RKO (cell line): ENCODE measurements around the gene CAPN12.

Experiments used
- DNase-seq: peaks from one replicate; pipeline ENCODE4 v3.0.0-alpha.2; 2016; ENCODE audit warnings: low spot score

Gene CAPN12

DNA sequence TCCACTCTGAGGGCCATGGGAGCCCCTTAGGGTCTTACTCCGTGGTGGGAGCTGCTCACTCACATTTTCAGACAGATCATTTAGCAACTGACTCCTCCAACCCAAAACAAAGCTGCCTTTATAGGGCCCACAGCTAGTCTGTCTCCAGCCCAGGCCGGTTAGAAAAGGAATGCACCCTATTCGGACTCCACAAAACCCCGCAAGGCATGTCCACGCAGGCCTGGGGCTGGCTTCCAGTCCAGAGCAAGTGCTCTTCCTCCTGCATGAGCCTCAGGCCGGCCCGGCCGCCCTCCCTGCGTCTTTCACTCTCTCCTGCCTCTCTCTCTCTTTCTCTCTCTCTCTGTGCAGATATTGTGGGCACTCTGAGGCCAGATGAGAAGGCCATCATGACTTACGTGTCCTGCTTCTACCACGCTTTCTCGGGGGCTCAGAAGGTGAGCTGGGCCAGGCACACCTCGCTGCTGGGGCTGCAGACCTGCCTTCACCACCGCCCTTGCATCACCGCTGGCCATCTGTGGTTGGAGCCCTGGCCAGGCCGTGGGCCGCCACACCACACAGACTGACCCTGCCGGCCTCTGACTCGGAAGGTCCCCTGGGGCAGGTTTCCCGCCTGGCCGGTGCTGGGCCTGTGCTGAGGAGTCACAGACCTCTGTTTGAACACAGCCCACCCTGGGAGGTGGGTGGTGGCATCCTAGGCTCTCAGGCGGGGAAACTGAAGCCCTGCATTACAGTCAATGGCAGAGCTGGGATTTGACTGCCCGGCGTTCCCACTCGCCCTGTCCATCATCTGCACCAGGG lies 33.1 kb downstream of the CAPN12 start:
- DNase-seq, result no peak

DNA sequence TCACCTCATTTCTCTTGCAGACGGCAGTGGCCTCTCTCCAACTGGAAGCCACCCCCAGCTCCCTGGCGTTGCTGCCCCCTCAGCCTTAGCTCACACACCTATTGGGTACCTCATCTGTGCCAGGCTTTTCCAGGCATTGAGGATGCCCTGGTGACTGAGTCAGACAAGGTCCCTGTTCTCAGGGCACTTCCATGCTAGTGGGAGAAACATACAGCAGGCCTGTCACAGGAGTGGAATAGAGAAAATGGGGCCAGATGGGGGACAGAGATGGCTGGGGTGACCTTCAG lies 33.9 kb downstream of the CAPN12 start:
- DNase-seq, result no peak

DNA sequence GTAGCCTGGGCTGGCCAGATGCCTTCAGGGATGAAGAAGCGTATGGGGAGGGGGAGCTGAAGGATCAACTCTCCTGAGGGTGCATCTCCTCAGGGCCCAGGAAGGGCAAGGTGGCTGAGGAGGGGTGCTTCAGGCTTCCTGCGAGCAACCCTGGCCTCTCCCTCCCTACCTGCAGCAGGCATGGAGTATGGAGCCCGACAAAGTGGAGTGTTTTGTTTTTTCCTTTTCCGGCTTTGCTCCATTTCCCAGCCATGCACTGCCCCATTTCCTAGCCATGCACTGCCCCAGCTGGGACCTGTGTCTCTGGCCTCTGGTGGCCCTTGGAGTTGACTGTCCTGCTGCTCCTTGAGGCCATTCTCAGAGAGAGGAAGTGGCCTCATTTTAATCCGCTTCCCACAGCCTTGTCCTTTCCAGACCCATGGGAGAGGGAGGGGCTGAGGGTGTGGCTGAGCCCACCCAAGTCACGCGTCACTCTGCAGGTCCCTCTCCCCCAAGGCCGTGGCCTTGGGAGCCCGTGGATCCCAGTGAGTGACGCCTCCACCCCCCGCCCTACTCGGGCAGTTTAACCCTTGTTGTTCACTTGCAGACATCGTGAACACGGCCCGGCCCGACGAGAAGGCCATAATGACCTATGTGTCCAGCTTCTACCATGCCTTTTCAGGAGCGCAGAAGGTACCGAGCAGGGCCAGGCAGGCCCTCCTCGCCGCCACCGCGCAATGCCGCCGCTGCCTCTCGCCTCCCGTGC lies 34.4 kb downstream of the CAPN12 start:
- no peak for DNase-seq

GRCh38 chr19:38709119-38709518 lies 35.2 kb downstream of the CAPN12 start:
- DNase-seq, result no peak

DNA sequence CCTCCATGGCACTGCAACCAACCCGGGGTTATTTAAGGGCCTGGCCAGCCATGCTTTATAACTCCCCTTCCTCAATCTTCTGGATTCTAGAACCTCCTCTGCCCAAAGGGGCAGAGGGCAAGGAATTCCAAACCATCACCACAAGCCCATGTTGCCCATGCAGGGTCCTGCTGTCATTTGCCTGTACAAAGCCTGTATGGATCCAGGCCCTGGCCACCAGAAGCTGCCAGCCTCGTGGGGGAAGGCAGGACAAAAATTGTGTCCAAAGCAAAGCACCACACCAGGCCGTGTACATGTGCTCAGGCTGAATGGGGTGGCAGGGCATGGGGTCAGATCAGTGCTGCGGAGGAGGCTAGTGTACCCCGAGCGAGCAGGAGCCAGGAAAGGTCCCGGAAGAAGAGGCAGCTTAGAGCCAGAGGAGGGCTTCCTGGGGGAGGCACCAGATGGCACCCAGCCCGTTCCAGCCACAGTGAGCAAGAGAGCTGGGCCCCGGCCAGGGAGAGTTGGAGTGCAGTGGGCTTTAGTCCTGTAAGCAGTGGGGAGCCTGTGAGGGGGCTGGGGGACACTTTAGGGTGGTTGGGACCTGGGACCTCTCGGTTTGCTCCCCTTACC lies 35.8 kb downstream of the CAPN12 start:
- no peak for DNase-seq

DNA sequence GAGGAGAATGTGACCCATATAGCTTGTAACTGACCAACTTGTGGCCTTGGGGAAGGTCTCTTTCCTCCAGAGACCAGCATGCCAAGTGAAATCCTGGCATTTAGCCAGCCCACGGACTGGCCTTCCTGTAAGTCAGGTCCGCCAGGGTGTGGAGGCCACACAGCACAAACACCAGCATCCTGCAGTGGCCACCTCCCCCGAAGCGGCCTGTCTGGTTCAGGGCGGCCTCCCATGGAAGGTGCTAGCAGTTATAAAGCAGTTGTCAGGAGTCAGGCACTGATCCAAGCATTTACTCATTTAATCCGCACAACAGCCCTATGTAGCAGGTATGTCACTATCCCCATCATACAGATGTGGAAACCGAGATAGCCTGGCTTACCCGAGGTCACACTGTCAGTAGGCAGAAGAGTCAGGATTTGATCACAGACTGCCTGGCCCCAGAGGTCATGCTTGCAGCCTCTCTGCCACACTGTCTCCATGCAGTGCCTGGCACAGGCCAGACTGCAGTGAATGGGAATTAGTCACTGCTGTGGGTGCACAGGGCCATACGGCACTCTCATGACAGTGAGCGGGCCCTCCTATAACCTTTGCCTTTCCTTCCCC lies 36.7 kb downstream of the CAPN12 start:
- DNase-seq, result no peak

DNA sequence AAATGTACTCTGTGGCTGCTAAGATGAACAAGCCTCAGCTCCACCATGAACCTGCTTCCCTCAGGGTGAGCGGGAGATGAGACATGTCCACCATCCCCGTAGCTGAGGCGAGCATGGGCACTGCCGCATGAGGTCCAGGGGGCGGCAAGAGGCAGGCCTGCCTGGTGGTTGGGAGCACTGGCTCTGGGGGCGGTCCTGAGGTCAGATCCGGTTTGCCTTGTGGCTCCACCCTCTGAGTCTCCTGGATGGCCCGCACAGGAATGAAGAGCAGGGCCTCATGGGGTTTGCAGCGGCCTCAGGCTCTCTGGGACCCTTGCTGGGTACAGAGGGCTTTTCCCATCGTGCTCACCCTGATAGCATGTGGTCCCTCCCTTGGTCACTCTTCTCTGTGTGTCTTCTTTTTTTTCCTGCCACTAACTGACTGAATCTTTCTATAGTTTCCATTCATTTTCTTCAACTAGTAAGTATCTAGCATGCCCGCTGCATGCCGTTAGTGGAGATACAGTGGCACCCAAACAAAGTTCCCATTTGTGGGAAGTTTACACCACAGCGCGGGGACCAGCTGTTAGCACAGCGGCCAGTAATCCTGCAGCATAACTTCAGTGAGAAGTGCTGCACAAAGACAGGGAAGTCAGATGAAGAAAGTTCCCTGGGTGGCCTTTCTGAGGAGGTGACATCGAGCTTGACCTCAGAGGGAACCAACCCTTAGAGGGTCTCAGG lies 37.3 kb downstream of the CAPN12 start:
- no peak for DNase-seq

DNA sequence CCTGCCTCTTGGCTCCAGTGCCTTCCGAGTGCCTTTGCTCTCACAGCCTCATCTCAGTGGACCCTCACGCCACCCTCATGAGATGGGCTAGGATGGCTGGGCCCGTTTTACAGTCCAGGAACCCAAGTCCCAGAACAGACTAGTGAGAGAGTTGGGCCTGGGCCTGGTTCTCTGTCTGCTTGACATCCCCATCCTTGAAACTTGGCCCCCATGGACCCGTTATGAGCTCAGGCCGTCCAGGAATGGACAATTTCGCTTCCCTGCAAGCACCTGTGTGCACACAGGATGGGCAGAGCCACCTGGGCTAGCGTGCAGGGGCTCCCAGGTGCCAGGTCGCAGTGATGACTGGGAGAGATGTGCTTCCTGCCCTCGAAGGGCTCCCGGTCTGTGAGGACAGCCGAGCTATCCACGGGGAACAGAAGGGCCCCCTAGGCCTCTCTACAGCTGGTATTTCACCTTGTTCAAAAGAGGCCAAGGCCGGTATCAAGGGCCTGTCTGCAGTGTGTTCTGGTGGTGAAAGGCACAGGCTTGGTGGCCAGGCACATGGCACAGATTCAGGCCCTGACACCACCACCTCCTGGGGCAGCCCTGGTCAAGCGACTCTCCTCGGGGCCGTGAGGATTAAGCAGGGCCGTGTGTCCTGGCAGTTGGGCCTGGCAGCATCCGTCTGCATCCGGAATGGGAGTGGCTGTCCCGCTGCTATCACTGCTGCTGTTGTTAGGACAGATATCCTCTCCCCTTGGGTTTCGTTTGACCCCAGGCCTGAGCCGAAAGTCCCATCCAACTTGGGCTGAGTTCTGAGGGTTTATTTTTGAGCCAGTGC lies 38.9 kb downstream of the CAPN12 start:
- DNase-seq, result no peak

DNA sequence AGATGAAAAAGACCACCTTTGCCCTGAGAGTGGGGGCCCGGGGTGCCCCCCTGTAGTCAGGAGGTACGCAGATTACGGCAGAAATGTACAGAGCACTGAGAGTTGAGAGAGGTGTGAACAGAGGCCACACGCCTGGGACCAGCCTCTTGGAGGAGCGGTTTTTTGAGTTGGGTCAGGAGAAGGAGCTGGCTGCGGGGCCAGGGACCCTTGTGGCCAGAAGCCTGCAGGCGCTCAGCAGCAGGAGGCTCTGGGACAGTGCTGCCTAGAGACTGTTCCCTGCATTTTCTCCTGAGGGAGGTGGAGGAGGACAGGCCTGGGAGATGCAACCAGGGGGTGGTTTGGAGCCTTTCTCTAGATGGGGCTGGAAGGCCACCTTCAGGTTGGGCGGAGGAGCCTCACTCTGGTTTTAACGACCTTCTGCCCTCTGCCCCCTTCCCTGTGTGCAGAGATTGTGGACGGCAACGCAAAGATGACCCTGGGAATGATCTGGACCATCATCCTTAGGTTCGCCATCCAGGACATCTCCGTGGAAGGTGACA lies 39.7 kb downstream of the CAPN12 start:
- DNase-seq, result no peak

DNA sequence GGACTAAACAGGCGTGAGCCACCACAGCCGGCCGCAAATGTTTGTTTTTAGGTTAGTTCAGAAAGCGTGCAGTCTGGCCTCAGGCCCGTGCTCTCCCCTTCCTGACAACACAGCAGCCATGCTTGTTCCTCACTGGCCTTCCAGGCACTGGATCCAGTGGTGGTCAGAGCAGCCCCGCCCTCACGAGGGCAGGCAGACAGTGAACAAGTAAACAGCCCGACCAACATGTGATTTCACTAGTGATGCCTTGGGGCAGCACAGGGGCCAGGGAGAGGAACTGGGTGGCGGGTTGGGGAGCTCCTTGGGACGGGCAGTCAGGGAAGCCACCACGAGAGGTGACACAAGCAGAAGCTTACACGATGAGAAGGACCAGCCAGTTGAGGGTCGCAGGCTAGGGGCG lies 40.8 kb downstream of the CAPN12 start:
- no peak for DNase-seq

DNA sequence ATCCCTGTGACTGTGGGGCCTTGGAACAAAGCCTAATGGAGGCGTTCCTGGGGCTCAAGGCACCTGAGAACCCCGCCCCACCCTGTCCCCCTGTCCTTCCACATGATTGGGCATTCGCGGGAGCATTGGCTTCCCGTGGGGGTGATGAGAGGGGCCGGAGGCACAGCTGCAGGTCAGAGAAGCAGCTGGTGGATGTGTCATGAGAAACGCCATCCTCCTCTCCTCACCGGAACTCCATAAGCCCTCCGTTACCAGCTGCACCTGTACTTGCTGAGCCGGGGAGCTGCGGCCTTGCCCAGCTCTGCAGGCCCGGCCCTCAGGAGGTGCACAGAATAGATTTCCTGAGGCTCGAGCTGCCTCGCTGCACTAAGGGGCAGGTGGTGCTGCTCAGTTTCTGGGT lies 42.0 kb downstream of the CAPN12 start:
- no peak for DNase-seq

GRCh38 chr19:38701455-38702063 lies 42.7 kb downstream of the CAPN12 start:
- DNase-seq, result no peak

DNA sequence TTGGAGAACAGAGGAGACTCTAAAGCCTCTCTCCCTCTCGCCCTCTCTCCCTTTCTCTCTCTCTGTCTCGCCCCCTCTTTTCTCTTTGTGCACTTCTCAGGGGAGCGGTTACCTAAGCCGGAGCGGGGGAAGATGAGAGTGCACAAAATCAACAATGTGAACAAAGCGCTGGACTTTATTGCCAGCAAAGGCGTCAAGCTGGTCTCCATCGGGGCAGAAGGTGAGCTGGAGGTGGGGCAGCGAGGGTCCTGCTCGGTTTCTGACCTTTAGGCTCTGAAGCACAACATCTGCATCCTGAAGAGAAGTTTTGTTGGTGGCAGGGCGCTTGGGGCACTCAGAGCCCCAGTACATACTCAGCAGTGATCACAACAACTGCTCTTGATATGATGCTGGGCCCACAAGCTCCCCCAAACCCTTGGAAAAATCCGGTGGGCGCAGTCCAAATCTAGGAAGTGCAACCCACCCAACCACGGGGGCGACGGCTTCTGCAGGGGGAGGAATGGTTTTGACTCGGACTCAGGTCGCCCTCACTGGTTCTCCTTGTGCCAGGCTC lies 43.3 kb downstream of the CAPN12 start:
- DNase-seq, result no peak

DNA sequence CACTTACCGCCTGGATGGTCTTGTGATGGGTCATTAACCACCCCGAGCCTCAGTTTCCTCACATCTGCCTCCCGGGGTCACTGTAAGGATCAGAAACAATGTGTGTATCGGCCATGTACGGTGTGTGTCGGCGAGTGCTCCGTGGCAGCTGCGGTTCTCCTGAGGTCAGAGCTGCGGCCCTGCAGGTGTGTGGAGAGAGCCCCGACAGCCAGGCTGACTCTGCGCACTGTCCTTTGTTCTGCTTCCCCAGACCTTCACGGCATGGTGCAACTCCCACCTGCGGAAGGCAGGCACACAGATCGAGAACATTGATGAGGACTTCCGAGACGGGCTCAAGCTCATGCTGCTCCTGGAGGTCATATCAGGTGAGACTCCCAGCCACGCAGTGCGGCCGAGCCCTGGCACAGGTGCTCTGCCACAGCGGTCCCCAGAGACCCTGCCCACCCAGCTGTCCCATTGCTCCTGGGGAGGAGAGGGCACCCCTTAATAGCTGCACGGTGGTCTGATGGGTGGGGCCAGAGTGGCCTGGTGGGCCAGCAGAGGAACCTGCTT lies 43.8 kb downstream of the CAPN12 start:
- DNase-seq, result no peak

- DNase-seq, result no peak
These were observed 44.5 kb downstream of the CAPN12 start for GRCh38 chr19:38699647-38700349.

GRCh38 chr19:38699027-38699346 lies 45.3 kb downstream of the CAPN12 start:
- DNase-seq, result no peak

DNA sequence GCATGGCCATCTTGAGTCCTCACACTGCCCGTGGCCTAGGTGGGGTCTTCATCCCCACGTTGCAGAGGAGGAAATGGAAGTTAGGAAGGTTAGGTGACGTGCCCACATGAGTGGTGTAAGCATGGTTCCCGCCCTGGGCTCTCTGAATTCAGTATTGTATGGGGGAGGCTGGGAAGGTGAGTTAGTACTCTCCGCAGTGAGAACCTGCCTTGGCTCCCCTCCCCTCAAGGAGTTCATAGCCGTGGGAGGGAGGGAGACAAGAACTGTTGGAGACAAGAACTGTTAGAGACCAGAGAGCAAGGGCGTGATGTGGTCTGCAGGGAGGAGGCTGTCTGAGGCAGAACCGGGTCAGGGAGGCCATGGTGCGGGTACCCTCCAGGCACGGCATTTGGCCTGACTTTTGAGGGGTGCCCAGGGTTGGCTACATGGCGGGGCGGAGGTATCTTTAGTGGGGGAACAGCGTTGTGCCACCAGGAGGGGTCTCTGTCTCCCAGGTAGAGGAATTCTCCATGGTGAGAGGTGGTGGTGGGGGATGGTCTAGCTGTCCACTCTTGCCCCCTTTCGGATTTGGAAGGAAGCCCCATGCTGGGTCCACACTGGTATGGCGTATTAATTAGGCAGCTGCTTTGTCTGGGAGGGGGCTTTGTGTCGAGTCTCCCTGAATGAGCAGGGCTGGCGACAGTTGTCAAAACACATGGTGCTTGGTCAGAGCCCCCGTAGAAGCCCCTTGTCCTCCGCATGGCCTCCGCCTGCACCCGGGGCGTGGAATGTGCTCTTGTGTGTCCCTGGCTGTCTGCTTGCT lies 45.8 kb downstream of the CAPN12 start:
- no peak for DNase-seq

GRCh38 chr19:38697641-38698071 lies 46.6 kb downstream of the CAPN12 start:
- no peak for DNase-seq

DNA sequence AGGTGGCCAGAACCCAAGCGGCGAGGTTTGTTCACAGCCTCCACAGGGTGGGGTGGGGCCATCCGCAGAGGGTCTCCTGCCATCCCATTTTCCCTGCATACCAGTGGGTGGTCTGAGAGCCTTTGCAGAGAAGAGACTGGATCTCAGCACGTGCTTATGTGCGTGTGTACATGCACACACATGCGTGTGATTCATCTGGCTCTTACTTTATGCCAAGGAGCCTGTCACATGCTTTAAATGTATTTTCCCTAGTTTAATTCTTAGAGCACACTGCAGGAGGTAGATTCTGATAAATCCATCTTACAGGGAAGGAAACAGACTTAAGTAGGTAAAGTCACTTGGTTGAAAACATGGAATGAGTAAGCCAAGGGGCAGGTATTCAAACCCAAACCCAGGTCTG lies 47.1 kb downstream of the CAPN12 start:
- DNase-seq, result no peak
